HG03521 (cell line): Measurements from ENCODE around the gene CELSR2.

Source experiments
- ATAC-seq: cut with Tn5 transposase; IDR thresholded peaks from one replicate; pipeline ENCODE4 v1.9.1; 2021; ENCODE audit warnings: mild to moderate bottlenecking, moderate library complexity; ENCODE audit not compliant: unreplicated experiment

The CELSR2 gene

DNA sequence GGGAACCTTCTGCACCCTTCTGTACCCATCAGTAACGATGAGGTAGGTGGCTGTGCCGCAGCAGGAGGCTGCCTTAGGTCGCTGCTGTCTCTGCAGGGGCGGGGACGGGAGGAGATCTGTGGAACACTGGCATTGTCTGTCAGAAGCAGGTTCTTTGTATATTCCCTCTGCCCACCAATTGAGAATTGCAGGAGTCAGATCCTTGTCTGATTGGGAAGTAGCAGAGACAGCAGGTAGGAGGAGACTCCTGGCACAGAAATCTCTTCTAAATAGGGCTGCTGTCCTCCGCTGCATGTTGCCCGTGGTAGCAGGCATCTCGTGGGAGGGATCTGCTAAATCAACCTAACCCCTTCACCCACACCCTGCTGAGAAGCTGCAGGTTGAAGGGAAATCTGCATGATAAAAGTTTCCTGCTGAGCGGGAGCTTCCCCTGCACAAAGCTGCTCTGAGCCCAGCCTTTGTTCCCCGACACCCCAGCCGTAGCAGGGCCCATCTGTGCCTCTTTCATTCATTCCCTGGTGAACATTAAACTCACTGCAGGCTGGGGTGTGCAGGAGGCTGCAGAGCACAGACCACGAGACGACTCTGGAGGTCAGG lies 19.7 kb upstream of the CELSR2 start:
- ATAC-seq: no peak

DNA sequence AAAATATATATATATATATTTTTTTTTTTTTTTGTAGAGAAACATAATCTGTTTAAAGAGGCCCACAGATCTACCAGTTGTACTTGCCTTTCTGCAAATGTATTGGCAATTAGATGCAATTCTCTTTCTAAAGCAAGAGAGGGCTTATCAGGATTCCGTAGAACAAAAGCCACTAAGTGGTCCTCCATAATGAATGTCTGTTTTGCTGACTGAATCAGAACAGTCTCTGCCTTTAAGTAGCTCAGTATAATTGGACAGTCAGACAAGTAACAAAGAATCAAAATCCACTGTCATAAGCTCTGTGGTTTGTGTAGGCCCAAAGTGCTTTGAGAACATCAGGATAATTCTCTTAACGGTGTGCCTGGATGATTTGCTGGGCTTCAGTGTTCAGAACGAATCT lies 18.3 kb upstream of the CELSR2 start:
- ATAC-seq: no peak

DNA sequence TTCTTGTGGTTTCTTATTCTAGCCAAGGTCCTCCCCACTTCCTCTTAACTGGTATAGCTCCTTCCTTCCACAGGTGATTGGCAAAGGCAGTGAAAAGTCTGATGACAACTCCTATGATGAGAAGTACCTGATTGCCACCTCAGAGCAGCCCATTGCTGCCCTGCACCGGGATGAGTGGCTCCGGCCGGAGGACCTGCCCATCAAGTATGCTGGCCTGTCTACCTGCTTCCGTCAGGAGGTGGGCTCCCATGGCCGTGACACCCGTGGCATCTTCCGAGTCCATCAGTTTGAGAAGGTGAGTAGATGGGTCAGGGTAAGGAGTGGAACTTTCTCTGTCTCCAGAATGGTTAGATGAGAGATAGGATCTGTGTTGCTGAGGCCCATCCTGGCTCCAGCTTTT lies 14.2 kb upstream of the CELSR2 start:
- no peak for ATAC-seq

DNA sequence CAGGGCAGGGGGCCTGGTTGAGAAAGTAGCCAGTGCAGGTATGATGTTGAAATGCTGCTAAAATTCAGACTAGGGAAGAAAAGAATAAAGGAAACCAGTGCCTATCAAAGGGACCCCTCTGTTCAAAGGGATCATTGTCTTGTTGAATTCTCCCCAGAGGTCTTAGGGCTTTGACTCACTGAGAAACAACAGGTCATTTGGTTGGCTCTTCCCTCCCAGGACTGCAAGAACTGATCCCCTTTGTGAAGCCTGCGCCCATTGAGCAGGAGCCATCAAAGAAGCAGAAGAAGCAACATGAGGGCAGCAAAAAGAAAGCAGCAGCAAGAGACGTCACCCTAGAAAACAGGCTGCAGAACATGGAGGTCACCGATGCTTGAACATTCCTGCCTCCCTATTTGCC lies 11.8 kb upstream of the CELSR2 start:
- ATAC-seq: no peak

GRCh38 chr1:109238382-109238781 lies 11.0 kb upstream of the CELSR2 start:
- no peak for ATAC-seq

- no peak for ATAC-seq
Measured at GRCh38 chr1:109239047-109239408, 10.3 kb upstream of the CELSR2 start.

DNA sequence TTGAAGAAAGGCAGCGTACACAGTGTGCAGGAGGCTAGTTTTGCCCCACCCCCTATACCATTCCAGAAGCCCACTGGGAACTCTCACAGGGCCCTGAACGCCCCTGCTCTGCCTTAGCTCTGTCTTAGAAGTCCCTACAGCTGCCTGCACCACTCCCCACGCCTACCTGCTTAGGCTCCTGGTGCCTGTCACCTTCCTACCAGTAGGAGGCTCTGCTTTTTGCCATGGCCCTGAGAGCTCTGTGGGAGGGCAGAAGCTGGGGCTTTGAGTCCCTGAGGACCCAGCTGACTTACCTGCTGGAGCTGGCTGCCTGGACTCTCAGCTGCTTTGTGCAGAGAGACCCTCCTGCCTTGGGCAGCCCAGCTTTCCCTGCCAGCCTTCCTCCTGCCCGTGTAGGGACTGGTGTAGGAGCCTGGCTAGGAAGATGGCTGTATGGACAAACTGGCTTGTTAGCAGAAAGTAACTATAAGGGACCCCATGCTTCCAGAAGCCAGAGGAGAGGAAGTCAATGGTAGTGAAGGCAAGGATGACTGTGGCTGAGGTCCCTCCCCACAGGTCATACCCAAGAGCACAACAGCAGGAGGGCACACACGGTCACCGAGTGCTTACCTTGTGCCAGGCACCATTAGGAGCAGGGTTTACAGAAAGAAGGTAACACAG lies 9.8 kb upstream of the CELSR2 start:
- ATAC-seq: no peak

GRCh38 chr1:109240158-109241152 lies 8.9 kb upstream of the CELSR2 start:
- ATAC-seq: no peak

DNA sequence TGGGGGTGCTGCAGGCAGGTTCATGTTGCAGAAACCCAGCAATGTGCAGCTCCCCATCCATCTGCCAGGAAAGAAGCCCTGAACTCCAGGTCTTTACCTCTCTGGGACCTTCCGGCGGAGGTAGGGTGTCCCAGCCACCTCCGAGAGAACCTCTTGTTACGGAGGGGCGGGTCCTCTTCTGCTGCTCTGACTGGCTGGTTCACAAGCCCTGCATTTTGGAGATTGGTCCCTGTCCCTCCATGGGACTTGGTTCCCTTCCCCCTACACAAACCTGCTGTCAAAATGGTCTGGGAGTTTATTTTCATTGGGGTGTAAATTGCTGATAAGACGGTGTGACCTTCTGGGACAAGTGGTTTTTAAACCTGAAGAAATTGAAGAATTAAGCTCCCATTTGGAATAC lies 8.0 kb upstream of the CELSR2 start:
- no peak for ATAC-seq

- no peak for ATAC-seq
Measured at GRCh38 chr1:109241841-109242345, 7.4 kb upstream of the CELSR2 start.

DNA sequence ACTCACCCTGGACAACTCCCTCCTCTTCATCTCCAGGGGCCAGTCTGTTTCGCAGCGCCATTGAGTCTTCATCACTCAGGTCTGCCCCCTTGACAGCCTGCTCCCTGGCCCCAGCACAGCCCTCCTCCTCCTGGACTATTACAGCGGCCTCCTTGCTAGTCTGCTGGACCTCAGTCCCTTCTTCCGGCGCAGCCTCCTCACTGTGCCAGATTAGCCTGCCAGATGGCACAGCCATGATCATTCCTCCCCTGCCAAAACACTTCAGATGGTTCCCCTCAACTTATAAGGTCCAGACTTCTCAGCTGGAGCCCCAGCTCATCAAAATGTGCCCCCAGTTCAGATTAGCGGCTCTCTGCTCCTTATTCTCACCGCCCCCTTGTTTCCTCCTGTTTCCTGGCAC lies 7.0 kb upstream of the CELSR2 start:
- ATAC-seq: no peak

GRCh38 chr1:109243221-109243620 lies 6.1 kb upstream of the CELSR2 start:
- ATAC-seq: no peak

GRCh38 chr1:109243860-109244552 lies 5.3 kb upstream of the CELSR2 start:
- ATAC-seq: no peak

DNA sequence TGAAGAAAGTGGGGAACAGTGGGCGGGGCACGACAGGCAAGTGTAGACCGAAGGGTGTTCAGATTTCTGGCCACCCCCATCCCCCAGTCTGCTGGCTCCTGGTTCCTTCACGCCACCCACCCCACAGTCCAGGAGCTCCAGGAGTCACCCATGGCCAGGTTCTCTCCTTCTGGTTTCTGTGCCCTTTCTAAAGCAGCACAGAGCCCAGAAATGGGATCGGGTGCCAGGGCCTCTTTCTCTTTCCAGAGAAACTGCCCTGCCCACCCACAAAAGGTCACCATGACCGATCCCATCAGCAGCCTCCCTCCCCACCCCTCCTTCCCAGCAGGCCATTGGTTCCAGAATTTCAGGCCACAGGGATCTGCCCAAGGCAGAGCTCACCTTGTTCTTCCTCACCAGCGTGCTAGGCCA lies 3.2 kb upstream of the CELSR2 start:
- ATAC-seq: no peak

GRCh38 chr1:109247401-109248365 lies 1.7 kb upstream of the CELSR2 start:
- ATAC-seq: no peak

DNA sequence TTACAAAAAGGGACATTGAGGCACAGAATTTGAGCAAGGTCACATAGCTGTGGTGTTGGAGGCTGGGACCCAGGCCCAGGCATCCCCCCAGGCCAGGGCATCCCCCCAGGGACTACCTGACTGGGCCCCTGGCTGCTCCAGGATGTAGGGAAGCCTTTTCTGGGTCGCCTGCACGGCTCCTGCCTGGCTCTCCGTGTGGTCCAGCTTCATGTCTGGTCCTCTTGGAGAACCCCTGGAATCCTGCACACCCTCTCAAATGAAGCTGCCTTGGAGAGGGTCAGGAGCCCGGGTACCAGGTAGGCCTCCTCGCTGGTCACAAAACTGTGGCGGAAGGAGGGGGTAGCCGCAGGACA lies 919 bp upstream of the CELSR2 start:
- no peak for ATAC-seq

DNA sequence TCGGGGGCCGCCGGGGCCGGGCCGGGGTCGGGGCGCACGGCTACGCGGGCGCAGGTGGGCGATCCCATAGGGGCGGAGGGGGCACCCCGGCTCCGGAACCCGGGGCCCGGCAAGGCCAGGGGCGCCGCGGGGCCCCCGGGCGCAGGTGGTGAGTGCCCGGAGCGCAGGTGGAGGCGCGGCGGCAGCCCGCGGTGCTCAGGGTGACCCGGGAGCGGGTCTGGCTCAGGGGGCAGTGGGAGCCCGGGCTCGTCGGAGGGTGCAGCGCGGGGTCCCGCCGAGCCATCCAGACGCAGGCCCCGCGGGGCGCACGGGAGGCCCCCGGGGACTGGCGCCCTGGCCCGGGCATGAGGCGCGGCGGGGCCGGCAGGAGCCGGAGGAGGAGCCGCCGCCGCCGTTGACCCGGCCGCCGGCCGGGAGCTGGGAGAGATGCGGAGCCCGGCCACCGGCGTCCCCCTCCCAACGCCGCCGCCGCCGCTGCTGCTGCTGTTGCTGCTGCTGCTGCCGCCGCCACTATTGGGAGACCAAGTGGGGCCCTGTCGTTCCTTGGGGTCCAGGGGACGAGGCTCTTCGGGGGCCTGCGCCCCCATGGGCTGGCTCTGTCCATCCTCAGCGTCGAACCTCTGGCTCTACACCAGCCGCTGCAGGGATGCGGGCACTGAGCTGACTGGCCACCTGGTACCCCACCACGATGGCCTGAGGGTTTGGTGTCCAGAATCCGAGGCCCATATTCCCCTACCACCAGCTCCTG lies 489 bp downstream of the CELSR2 start:
- ATAC-seq: peak; percentile 26

GRCh38 chr1:109250454-109251276 lies 1.3 kb downstream of the CELSR2 start:
- ATAC-seq: no peak
